ENCODE measurements around the gene RBX1. TPM values are rescaled to one million over a fixed set of nuclear protein-coding genes. Genes with fewer than 3 reads are reported as not detected.
A peak's percentile ranks its signal among the peaks of the same experiment; 100 is the strongest.

RBX1 gene
- total and polyA plus RNA-seq, 2 experiments from 2014 or later = 31.7 to 340 TPM

DNA sequence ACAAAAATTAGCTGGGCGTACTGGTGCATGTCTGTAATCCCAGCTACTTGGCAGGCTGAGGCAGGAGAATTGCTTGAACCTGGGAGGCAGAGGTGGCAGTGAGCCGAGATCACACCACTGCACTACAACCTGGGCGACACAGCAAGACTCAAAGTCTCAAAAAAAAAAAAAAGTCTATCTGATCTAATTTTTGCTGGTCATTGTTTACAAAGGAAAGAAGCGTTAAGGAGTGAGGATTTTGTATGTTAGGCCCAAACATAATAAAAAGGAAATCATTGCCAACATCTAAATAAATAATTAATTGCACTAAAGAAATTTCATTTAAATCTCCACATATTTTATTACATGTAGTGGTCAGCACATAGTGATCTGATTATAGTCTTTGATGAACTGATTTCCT is 2.9 kb downstream of the RBX1 start:
- Histone ChIP-seq H3K27ac (ENCODE audit: low read depth) (no peak overlapping the region), H3K27me3 (ENCODE audit: insufficient read depth) (no peaks in the 10 kb centered on the region), H3K9me2 (ENCODE audit: insufficient read depth) (no peaks in the 10 kb centered on the region), H3K36me3 (ENCODE audit: insufficient read depth) (peaks cover 32% of the 10 kb centered on the region), H3K4me2 (no peak overlapping the region), H4K20me1 (replicated peaks; ENCODE audit: insufficient read depth) (peaks cover 30% of the 10 kb centered on the region), H3K79me2 (replicated peaks; ENCODE audit: insufficient read depth) (peaks cover 74% of the 10 kb centered on the region), H3K4me3 (no peak overlapping the region), H2AFZ (no peak overlapping the region), H3K4me1 (ENCODE audit: insufficient read depth) (0 out of 2 replicates have a peak, but pooled peaks cover 6% of the 10 kb centered on the region), H3F3A (replicated peaks; ENCODE audit: low read depth) (peaks cover 6% of the 10 kb centered on the region; the same call in 1 of the 2 replicates)
- no peak for ATAC-seq
- no peak overlapping the region for H3K4me3 Mint-ChIP-seq
- H3K27me3 Mint-ChIP-seq (ENCODE audit: insufficient read depth, low read depth, poor library complexity) = peaks cover 10% of the 10 kb centered on the region
- 0 out of 2 replicates have a peak overlapping the region, but pooled peaks have one; percentile 50 for H3K27ac Mint-ChIP-seq
- peaks cover 9% of the 10 kb centered on the region; the same call in 2 of the 3 replicates for H3K4me1 Mint-ChIP-seq
- no peak for DNase-seq (ENCODE audit: low spot score)
- H3K36me3 Mint-ChIP-seq (ENCODE audit: low read depth) = peaks cover 43% of the 10 kb centered on the region
- no peaks in the 10 kb centered on the region for H3K9me3 Mint-ChIP-seq
- TF ChIP-seq EZH2phosphoT487 (IDR thresholded peaks at IDR 0.05; ENCODE audit: unreplicated experiment) = no peak
- TF ChIP-seq JUNB (IDR thresholded peaks at IDR 0.05; ENCODE audit: unreplicated experiment) = no peak
- TF ChIP-seq, protein P1, sequence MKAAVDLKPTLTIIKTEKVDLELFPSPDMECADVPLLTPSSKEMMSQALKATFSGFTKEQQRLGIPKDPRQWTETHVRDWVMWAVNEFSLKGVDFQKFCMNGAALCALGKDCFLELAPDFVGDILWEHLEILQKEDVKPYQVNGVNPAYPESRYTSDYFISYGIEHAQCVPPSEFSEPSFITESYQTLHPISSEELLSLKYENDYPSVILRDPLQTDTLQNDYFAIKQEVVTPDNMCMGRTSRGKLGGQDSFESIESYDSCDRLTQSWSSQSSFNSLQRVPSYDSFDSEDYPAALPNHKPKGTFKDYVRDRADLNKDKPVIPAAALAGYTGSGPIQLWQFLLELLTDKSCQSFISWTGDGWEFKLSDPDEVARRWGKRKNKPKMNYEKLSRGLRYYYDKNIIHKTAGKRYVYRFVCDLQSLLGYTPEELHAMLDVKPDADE (IDR thresholded peaks at IDR 0.05) = no peak
- TF ChIP-seq POLR2AphosphoS5 (IDR thresholded peaks at IDR 0.05; ENCODE audit: low read depth) = no peak
- no peak for TF ChIP-seq ZNF114 (CRISPR knock-in tag; IDR thresholded peaks at IDR 0.05)
- TF ChIP-seq, protein P2, sequence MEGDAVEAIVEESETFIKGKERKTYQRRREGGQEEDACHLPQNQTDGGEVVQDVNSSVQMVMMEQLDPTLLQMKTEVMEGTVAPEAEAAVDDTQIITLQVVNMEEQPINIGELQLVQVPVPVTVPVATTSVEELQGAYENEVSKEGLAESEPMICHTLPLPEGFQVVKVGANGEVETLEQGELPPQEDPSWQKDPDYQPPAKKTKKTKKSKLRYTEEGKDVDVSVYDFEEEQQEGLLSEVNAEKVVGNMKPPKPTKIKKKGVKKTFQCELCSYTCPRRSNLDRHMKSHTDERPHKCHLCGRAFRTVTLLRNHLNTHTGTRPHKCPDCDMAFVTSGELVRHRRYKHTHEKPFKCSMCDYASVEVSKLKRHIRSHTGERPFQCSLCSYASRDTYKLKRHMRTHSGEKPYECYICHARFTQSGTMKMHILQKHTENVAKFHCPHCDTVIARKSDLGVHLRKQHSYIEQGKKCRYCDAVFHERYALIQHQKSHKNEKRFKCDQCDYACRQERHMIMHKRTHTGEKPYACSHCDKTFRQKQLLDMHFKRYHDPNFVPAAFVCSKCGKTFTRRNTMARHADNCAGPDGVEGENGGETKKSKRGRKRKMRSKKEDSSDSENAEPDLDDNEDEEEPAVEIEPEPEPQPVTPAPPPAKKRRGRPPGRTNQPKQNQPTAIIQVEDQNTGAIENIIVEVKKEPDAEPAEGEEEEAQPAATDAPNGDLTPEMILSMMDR (conservative IDR thresholded peaks at IDR 0.05; ENCODE audit: low read depth in 2 of 2) = no peak
- TF ChIP-seq CREB1 (CRISPR knock-in tag; IDR thresholded peaks at IDR 0.05; ENCODE audit: low read depth) = no peak
- TF ChIP-seq ZNF331 (CRISPR knock-in tag; IDR thresholded peaks at IDR 0.05; ENCODE audit: low read depth) = no peak

GRCh38 chr22:40955571-40955970 is 4.4 kb downstream of the RBX1 start:
- peaks cover 33% of the 10 kb centered on the region for H4K20me1 ChIP-seq (replicated peaks; ENCODE audit: insufficient read depth)
- Mint-ChIP-seq H3K9me3 (no peaks in the 10 kb centered on the region), H3K4me1 (peaks cover 9% of the 10 kb centered on the region; the same call in 2 of the 3 replicates), H3K27me3 (ENCODE audit: insufficient read depth, low read depth, poor library complexity) (peaks cover 5% of the 10 kb centered on the region), H3K27ac (no peak overlapping the region), H3K4me3 (no peak overlapping the region), H3K36me3 (ENCODE audit: low read depth) (peaks cover 56% of the 10 kb centered on the region)
- ATAC-seq (no peak), DNase-seq (ENCODE audit: low spot score) (no peak)
- peaks cover 88% of the 10 kb centered on the region for H3K79me2 ChIP-seq (replicated peaks; ENCODE audit: insufficient read depth)
- H3F3A ChIP-seq (replicated peaks; ENCODE audit: low read depth) = peaks cover 3% of the 10 kb centered on the region; the same call in 1 of the 2 replicates
- H3K4me3 ChIP-seq = no peak overlapping the region
- no peak overlapping the region for H2AFZ ChIP-seq
- 0 out of 2 replicates have a peak, but pooled peaks cover 6% of the 10 kb centered on the region for H3K4me1 ChIP-seq (ENCODE audit: insufficient read depth)
- TF ChIP-seq POLR2AphosphoS5 (IDR thresholded peaks at IDR 0.05; ENCODE audit: low read depth) (no peak), JUNB (IDR thresholded peaks at IDR 0.05; ENCODE audit: unreplicated experiment) (no peak), NANOG (IDR thresholded peaks at IDR 0.05; ENCODE audit: borderline replicate concordance) (no peak), ZNF114 (CRISPR knock-in tag; IDR thresholded peaks at IDR 0.05) (no peak), CREB1 (CRISPR knock-in tag; IDR thresholded peaks at IDR 0.05; ENCODE audit: low read depth) (no peak)
- TF ChIP-seq, protein P1 (IDR thresholded peaks at IDR 0.05) = no peak
- H3K9me2 ChIP-seq (ENCODE audit: insufficient read depth) = no peaks in the 10 kb centered on the region
- no peaks in the 10 kb centered on the region for H3K27me3 ChIP-seq (ENCODE audit: insufficient read depth)
- H3K4me2 ChIP-seq = no peak overlapping the region
- no peak overlapping the region for H3K27ac ChIP-seq (ENCODE audit: low read depth)
- H3K36me3 ChIP-seq (ENCODE audit: insufficient read depth) = peaks cover 32% of the 10 kb centered on the region
